ENCODE data around the gene CFAP141. TPM values are rescaled to one million over a fixed set of nuclear protein-coding genes. Genes with fewer than 3 reads are reported as not detected.

Gene CFAP141
- total and polyA plus RNA-seq, 2 of the 13 experiments (the other 11 are each of a cell fraction or from before 2014, with no cell fraction given): not detected

DNA sequence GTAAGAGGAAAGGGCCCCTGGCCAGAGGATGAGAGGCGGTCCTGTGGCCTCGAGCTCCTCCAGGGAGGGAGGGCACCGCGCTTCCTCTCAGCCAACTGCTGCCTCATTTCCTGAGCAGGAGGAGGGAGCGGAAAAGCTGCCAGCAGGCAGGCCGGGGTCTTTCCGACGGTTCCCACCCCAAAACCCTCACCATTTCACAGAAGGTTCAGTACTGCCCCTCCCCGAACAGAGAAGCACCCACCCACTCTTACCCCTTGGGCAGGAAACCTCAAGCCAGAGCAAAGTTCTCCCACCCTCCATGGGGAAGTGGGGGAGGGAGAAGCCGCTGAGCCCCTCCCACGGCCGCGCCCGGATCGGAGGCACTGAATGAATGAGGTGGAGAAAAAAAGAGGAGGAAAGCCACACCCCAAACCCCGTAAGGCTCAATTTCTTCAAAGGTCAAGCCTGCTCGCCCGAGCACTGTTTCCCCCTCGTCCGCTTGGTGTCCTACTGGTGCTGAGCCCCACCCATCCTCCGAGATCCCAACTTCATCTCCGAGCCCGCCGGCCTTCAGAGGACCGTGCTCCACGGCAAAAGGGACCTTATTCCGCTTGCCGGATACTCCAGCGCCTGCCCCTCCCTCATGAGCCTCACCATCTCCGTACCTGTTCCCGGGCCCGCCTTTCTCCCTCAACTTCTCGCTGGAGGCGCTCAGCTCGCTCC is 23.6 kb downstream of the CFAP141 start (continued):
- TF ChIP-seq, protein P1, sequence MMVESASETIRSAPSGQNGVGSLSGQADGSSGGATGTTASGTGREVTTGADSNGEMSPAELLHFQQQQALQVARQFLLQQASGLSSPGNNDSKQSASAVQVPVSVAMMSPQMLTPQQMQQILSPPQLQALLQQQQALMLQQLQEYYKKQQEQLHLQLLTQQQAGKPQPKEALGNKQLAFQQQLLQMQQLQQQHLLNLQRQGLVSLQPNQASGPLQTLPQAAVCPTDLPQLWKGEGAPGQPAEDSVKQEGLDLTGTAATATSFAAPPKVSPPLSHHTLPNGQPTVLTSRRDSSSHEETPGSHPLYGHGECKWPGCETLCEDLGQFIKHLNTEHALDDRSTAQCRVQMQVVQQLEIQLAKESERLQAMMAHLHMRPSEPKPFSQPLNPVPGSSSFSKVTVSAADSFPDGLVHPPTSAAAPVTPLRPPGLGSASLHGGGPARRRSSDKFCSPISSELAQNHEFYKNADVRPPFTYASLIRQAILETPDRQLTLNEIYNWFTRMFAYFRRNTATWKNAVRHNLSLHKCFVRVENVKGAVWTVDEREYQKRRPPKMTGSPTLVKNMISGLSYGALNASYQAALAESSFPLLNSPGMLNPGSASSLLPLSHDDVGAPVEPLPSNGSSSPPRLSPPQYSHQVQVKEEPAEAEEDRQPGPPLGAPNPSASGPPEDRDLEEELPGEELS (CRISPR knock-in tag; IDR thresholded peaks at IDR 0.05): no peak; the same call in 1 of the 2 replicates
- TF ChIP-seq ZNF446 (CRISPR knock-in tag; IDR thresholded peaks at IDR 0.05) (peak; percentile 20; the same call in 1 of the 2 replicates), ZZZ3 (CRISPR knock-in tag; IDR thresholded peaks at IDR 0.05; ENCODE audit: borderline replicate concordance) (0 out of 2 replicates have a peak, but pooled peaks have one; percentile 14), XRCC5 (optimal IDR thresholded peaks at IDR 0.05; ENCODE audit: low read length) (peak; percentile 25), MED1 (CRISPR knock-in tag; IDR thresholded peaks at IDR 0.05) (no peak), NR2F6 (IDR thresholded peaks at IDR 0.05) (no peak), NR2F6 (CRISPR knock-in tag; IDR thresholded peaks at IDR 0.05) (no peak), CHD2 (IDR thresholded peaks at IDR 0.05; ENCODE audit: low read depth, low read length) (no peak), ZMYM2 (CRISPR knock-in tag; IDR thresholded peaks at IDR 0.05) (0 out of 2 replicates have a peak, but pooled peaks have one; percentile 12), ESRRA (CRISPR knock-in tag; IDR thresholded peaks at IDR 0.05; ENCODE audit: low read depth) (0 out of 2 replicates have a peak, but pooled peaks have one; percentile 4), MXD4 (CRISPR knock-in tag; IDR thresholded peaks at IDR 0.05) (no peak), ZNF382 (CRISPR knock-in tag; IDR thresholded peaks at IDR 0.05; ENCODE audit: borderline replicate concordance) (no peak), IKZF1 (IDR thresholded peaks at IDR 0.05) (no peak), WIZ (CRISPR knock-in tag; IDR thresholded peaks at IDR 0.05) (0 out of 2 replicates have a peak, but pooled peaks have one; percentile 28), SAP130 (CRISPR knock-in tag; IDR thresholded peaks at IDR 0.05; ENCODE audit: low read depth) (peak; percentile 57), SNRNP70 (IDR thresholded peaks at IDR 0.05; ENCODE audit: low read depth, low read length) (no peak)
- TF ChIP-seq, protein P2, sequence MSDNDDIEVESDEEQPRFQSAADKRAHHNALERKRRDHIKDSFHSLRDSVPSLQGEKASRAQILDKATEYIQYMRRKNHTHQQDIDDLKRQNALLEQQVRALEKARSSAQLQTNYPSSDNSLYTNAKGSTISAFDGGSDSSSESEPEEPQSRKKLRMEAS (IDR thresholded peaks at IDR 0.05): peak; percentile 60; the same call in 1 of the 2 replicates
- TF ChIP-seq, protein P3, sequence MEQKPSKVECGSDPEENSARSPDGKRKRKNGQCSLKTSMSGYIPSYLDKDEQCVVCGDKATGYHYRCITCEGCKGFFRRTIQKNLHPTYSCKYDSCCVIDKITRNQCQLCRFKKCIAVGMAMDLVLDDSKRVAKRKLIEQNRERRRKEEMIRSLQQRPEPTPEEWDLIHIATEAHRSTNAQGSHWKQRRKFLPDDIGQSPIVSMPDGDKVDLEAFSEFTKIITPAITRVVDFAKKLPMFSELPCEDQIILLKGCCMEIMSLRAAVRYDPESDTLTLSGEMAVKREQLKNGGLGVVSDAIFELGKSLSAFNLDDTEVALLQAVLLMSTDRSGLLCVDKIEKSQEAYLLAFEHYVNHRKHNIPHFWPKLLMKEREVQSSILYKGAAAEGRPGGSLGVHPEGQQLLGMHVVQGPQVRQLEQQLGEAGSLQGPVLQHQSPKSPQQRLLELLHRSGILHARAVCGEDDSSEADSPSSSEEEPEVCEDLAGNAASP (CRISPR knock-in tag; IDR thresholded peaks at IDR 0.05; ENCODE audit: borderline replicate concordance): no peak
- TF ChIP-seq, protein P4, sequence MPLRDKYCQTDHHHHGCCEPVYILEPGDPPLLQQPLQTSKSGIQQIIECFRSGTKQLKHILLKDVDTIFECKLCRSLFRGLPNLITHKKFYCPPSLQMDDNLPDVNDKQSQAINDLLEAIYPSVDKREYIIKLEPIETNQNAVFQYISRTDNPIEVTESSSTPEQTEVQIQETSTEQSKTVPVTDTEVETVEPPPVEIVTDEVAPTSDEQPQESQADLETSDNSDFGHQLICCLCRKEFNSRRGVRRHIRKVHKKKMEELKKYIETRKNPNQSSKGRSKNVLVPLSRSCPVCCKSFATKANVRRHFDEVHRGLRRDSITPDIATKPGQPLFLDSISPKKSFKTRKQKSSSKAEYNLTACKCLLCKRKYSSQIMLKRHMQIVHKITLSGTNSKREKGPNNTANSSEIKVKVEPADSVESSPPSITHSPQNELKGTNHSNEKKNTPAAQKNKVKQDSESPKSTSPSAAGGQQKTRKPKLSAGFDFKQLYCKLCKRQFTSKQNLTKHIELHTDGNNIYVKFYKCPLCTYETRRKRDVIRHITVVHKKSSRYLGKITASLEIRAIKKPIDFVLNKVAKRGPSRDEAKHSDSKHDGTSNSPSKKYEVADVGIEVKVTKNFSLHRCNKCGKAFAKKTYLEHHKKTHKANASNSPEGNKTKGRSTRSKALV (CRISPR knock-in tag; IDR thresholded peaks at IDR 0.05): no peak
- TF ChIP-seq, protein P5, sequence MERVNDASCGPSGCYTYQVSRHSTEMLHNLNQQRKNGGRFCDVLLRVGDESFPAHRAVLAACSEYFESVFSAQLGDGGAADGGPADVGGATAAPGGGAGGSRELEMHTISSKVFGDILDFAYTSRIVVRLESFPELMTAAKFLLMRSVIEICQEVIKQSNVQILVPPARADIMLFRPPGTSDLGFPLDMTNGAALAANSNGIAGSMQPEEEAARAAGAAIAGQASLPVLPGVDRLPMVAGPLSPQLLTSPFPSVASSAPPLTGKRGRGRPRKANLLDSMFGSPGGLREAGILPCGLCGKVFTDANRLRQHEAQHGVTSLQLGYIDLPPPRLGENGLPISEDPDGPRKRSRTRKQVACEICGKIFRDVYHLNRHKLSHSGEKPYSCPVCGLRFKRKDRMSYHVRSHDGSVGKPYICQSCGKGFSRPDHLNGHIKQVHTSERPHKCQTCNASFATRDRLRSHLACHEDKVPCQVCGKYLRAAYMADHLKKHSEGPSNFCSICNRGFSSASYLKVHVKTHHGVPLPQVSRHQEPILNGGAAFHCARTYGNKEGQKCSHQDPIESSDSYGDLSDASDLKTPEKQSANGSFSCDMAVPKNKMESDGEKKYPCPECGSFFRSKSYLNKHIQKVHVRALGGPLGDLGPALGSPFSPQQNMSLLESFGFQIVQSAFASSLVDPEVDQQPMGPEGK (CRISPR knock-in tag; IDR thresholded peaks at IDR 0.05): peak; percentile 76
- TF ChIP-seq, protein P6, sequence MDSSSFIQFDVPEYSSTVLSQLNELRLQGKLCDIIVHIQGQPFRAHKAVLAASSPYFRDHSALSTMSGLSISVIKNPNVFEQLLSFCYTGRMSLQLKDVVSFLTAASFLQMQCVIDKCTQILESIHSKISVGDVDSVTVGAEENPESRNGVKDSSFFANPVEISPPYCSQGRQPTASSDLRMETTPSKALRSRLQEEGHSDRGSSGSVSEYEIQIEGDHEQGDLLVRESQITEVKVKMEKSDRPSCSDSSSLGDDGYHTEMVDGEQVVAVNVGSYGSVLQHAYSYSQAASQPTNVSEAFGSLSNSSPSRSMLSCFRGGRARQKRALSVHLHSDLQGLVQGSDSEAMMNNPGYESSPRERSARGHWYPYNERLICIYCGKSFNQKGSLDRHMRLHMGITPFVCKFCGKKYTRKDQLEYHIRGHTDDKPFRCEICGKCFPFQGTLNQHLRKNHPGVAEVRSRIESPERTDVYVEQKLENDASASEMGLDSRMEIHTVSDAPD (CRISPR knock-in tag; IDR thresholded peaks at IDR 0.05): no peak

All from HepG2 (cell line).